Measurements from ENCODE around the gene RAB9B.

RAB9B gene

GRCh38 chrX:103864886-103865534 lies 33.0 kb upstream of the RAB9B start:
- no peak for TF ChIP-seq CTCF (IDR thresholded peaks at IDR 0.05)
- Histone ChIP-seq H3K9me3 (ENCODE audit: control insufficient read depth, low read length) (no peaks in the 10 kb centered on the region), H3K4me3 (ENCODE audit: low read depth, low read length) (no peak overlapping the region), H3K36me3 (ENCODE audit: control insufficient read depth, insufficient read depth, low read length) (no peaks in the 10 kb centered on the region), H3K27ac (no peak overlapping the region), H3K79me2 (no peaks in the 10 kb centered on the region), H2AFZ (no peak overlapping the region), H3K4me1 (no peaks in the 10 kb centered on the region), H3K4me2 (ENCODE audit: low read length) (no peak overlapping the region), H3K9ac (no peak overlapping the region), H3K27me3 (ENCODE audit: control insufficient read depth, insufficient read depth, low read length) (no peaks in the 10 kb centered on the region)

GRCh38 chrX:103864149-103864548 lies 32.1 kb upstream of the RAB9B start:
- Histone ChIP-seq H3K4me3 (ENCODE audit: low read depth, low read length) (no peak overlapping the region), H3K27ac (no peak overlapping the region), H3K36me3 (ENCODE audit: control insufficient read depth, insufficient read depth, low read length) (no peaks in the 10 kb centered on the region), H3K4me1 (no peaks in the 10 kb centered on the region), H3K79me2 (no peaks in the 10 kb centered on the region), H3K27me3 (ENCODE audit: control insufficient read depth, insufficient read depth, low read length) (no peaks in the 10 kb centered on the region), H3K9me3 (ENCODE audit: control insufficient read depth, low read length) (no peaks in the 10 kb centered on the region), H3K4me2 (ENCODE audit: low read length) (no peak overlapping the region), H2AFZ (no peak overlapping the region), H3K9ac (no peak overlapping the region)
- TF ChIP-seq CTCF (IDR thresholded peaks at IDR 0.05), result no peak

- H3K9me3 ChIP-seq (ENCODE audit: control insufficient read depth, low read length), result no peaks in the 10 kb centered on the region
- no peaks in the 10 kb centered on the region for H3K36me3 ChIP-seq (ENCODE audit: control insufficient read depth, insufficient read depth, low read length)
- no peaks in the 10 kb centered on the region for H3K79me2 ChIP-seq
- no peak overlapping the region for H2AFZ ChIP-seq
- H3K27ac ChIP-seq, result no peak overlapping the region
- H3K4me3 ChIP-seq (ENCODE audit: low read depth, low read length), result no peak overlapping the region
- H3K4me1 ChIP-seq, result no peaks in the 10 kb centered on the region
- no peak overlapping the region for H3K4me2 ChIP-seq (ENCODE audit: low read length)
- TF ChIP-seq CTCF (IDR thresholded peaks at IDR 0.05), result no peak
- H3K27me3 ChIP-seq (ENCODE audit: control insufficient read depth, insufficient read depth, low read length), result no peaks in the 10 kb centered on the region
- no peak overlapping the region for H3K9ac ChIP-seq
Observed at GRCh38 chrX:103861200-103861599, 29.1 kb upstream of the RAB9B start.

- Histone ChIP-seq H3K9ac (no peak overlapping the region), H3K36me3 (ENCODE audit: control insufficient read depth, insufficient read depth, low read length) (no peaks in the 10 kb centered on the region), H3K4me3 (ENCODE audit: low read depth, low read length) (no peak overlapping the region), H3K4me2 (ENCODE audit: low read length) (no peak overlapping the region), H2AFZ (no peak overlapping the region), H3K79me2 (no peaks in the 10 kb centered on the region), H3K4me1 (no peaks in the 10 kb centered on the region), H3K9me3 (ENCODE audit: control insufficient read depth, low read length) (no peaks in the 10 kb centered on the region), H3K27me3 (ENCODE audit: control insufficient read depth, insufficient read depth, low read length) (no peaks in the 10 kb centered on the region), H3K27ac (no peak overlapping the region)
- TF ChIP-seq CTCF (IDR thresholded peaks at IDR 0.05), result no peak
Observed at GRCh38 chrX:103849558-103849957, 17.5 kb upstream of the RAB9B start.

- H3K4me1 ChIP-seq, result no peaks in the 10 kb centered on the region
- H3K4me3 ChIP-seq (ENCODE audit: low read depth, low read length), result no peak overlapping the region
- no peak overlapping the region for H2AFZ ChIP-seq
- H3K36me3 ChIP-seq (ENCODE audit: control insufficient read depth, insufficient read depth, low read length), result no peaks in the 10 kb centered on the region
- no peak overlapping the region for H3K27ac ChIP-seq
- no peaks in the 10 kb centered on the region for H3K27me3 ChIP-seq (ENCODE audit: control insufficient read depth, insufficient read depth, low read length)
- H3K4me2 ChIP-seq (ENCODE audit: low read length), result no peak overlapping the region
- H3K79me2 ChIP-seq, result no peaks in the 10 kb centered on the region
- no peak for TF ChIP-seq CTCF (IDR thresholded peaks at IDR 0.05)
- H3K9ac ChIP-seq, result no peak overlapping the region
- no peaks in the 10 kb centered on the region for H3K9me3 ChIP-seq (ENCODE audit: control insufficient read depth, low read length)
Observed at GRCh38 chrX:103847174-103847870, 15.3 kb upstream of the RAB9B start.

Data from parathyroid adenoma (tissue), 2 donors.